Loucy (cell line): ENCODE measurements around the gene SLC22A3.

Experiments used
- CTCF ChIP-seq: fragments of 200-600 bp; sonication (generic); conservative IDR thresholded peaks from 2 replicates; pipeline ENCODE4 v1.5.1; 2014; ENCODE audit warnings: mild to moderate bottlenecking, antibody characterized with exemption, low read length
- EZH2phosphoT487 ChIP-seq: fragments of 200-600 bp; IDR thresholded peaks from 2 replicates; pipeline ENCODE4 v1.6.1; 2018; ENCODE audit warnings: antibody characterized with exemption, mild to moderate bottlenecking, moderate library complexity, borderline replicate concordance

DNA sequence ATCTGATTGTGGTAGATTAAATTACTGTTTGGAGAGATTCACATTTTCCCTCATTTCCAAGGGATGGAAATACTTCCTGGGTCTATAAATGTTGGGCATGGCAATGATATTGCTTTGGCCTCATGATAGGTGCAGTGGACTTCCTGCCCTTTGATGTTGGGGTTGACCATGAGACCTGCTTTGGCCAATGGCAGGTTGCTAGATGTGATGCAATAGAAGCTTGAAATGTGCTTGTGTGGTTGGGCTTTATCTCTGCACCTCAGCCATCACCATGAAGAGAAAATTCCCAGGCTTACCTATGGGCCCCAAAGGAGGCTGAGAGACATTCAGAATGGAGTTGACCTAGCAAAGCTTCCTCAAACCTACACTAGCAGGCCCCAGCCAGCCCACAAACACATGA, 69.4 kb downstream of the SLC22A3 start:
- no peak for TF ChIP-seq CTCF
- TF ChIP-seq EZH2phosphoT487, result no peak
